GM10248 (cell line): Measurements from ENCODE around the gene BTBD2.
A peak's percentile ranks its signal among the peaks of the same experiment; 100 is the strongest.

Experiments
- CTCF ChIA-PET: fragments of 300-600 bp; sonication (Branson Sonifier 250); formaldehyde crosslinking; extraction: SDS; loops from one replicate; lab custom pipeline; 2021; ENCODE audit warnings: antibody characterized with exemption; lab: Yijun Ruan, JAX
- POLR2A ChIA-PET: fragments of 350-650 bp; sonication (Branson Sonifier 250); formaldehyde crosslinking; extraction: SDS; loops from one replicate; lab custom pipeline; 2020; ENCODE audit warnings: antibody characterized with exemption; lab: Yijun Ruan, JAX
- DNase-seq: peaks from one replicate; pipeline ENCODE4 v3.0.0; 2012; ENCODE audit errors: extremely low spot score
- TF ChIP-seq, protein P1 (sequence below): IDR thresholded peaks from 2 replicates; pipeline ENCODE4 v1.5.1; 2012; ENCODE audit warnings: mild to moderate bottlenecking, low read depth; ENCODE audit errors: extremely low read depth, missing control alignments, control extremely low read depth

The BTBD2 gene

DNA sequence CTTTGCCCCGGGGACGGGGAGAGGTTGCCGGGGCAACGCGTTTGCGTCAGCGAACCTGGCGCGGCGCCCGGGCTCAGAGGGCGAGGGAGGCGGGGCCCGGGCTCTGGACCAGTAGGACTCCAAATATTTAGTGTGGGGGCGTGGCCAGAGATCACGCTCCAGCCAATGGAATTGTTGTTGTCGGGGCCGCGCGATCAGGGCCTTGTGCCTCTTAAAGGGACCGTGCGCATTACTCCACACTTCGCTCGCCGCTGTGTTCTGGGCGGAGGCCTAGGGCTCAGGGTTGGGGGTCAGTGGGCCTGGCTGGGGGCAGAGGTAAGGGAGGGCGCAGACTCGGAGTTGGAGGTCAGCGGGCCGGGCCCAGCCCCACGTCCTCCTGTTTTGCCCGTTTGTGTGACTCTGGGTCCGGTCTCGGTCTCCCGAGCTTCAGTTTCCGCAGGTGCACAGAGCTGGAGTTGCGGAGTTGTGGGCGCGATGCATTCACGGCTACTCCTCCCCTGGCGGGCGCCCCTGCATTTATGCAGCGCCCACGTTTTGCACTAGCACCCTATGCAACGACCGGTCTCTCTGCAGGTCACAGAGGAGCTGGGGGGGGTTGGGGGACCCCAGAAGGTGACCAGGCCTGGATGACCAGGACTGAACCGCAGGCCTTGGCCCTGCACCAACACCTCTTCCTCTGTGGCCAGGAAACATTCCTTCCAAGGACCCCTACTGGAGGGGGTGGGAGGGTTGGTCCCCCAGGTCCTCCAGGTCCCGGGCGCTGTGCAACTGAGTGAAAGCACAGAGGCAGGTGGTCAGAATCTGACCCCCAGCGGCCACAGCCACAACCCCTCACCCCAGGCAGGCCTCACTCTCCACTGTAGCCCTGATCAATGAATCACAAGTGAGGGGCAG lies 46.2 kb upstream of the BTBD2 start:
- peak; percentile 99 for DNase-seq
- ChIA-PET POLR2A (interaction anchor here (0.5 to 3.5 kb wide), 4 partner anchors 10 to 126 kb away, joined by 3 to 13 read pairs (median 3); no protein-coding TSS in a partner anchor), CTCF (interaction anchor here (1.2 to 2.6 kb wide), 4 partner anchors 10 to 43 kb away, joined by 3 to 11 read pairs (median 4); no protein-coding TSS in a partner anchor)
- TF ChIP-seq, protein P1, sequence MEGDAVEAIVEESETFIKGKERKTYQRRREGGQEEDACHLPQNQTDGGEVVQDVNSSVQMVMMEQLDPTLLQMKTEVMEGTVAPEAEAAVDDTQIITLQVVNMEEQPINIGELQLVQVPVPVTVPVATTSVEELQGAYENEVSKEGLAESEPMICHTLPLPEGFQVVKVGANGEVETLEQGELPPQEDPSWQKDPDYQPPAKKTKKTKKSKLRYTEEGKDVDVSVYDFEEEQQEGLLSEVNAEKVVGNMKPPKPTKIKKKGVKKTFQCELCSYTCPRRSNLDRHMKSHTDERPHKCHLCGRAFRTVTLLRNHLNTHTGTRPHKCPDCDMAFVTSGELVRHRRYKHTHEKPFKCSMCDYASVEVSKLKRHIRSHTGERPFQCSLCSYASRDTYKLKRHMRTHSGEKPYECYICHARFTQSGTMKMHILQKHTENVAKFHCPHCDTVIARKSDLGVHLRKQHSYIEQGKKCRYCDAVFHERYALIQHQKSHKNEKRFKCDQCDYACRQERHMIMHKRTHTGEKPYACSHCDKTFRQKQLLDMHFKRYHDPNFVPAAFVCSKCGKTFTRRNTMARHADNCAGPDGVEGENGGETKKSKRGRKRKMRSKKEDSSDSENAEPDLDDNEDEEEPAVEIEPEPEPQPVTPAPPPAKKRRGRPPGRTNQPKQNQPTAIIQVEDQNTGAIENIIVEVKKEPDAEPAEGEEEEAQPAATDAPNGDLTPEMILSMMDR = peak; percentile 9

- CTCF ChIA-PET = interaction anchor here (1.2 to 1.9 kb wide), 3 partner anchors 18 to 42 kb away, joined by 3 to 4 read pairs (median 4); no protein-coding TSS in a partner anchor
- TF ChIP-seq, protein P1 = no peak
- POLR2A ChIA-PET = interaction anchor here (0.6 to 3.5 kb wide), 5 partner anchors 9 to 22 kb away, joined by 3 to 13 read pairs (median 3); partner anchors contain the start of gene MKNK2
- DNase-seq = no peak
Observed at GRCh38 chr19:2060884-2061494, 45.5 kb upstream of the BTBD2 start.

DNA sequence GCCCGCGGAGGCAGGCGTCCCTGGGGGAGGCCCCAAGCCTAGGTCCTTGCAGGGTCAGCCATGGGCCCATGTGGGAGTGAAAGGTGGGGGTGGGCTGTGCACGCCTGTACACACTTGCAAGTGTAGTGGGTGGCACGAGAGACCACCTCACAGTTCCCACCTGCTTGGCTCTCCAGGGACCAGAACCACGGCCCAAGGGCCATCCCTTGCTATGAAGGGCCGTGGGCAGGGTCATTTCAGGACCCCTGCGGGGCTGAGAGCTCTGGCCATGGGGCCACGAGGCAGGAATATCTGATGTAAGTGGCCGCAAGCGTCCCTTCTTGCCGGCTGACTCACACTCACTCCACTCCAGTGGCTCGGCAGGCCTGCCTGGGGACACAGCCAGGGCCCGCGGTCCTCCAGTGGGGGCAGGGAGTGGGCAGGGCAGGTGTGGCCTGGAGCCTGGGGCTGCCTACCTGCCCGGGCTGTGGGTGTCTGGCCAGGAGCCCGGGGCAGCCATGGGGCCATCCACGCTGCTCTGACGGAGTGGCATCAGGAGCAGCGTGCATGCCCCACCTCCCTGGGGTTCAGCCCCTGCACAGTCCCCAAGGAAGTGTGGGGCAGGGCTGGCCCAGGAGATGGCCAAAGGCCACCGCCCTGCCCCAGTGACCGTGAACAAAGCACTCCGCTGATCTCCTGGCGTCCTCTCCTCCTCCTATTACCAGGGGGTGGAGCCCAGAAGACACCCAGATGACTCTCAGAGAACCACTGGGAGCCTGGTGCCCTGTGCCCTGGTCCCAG lies 44.1 kb upstream of the BTBD2 start:
- POLR2A ChIA-PET = interaction anchor here (0.6 to 3.5 kb wide), 4 partner anchors 8 to 87 kb away, joined by 3 to 13 read pairs (median 6); partner anchors contain the start of gene MKNK2
- TF ChIP-seq, protein P1 = no peak
- DNase-seq = no peak
- CTCF ChIA-PET = interaction anchor here (1.4 kb wide), 1 partner anchor 28 kb away, joined by 4 read pairs; no protein-coding TSS in a partner anchor

DNA sequence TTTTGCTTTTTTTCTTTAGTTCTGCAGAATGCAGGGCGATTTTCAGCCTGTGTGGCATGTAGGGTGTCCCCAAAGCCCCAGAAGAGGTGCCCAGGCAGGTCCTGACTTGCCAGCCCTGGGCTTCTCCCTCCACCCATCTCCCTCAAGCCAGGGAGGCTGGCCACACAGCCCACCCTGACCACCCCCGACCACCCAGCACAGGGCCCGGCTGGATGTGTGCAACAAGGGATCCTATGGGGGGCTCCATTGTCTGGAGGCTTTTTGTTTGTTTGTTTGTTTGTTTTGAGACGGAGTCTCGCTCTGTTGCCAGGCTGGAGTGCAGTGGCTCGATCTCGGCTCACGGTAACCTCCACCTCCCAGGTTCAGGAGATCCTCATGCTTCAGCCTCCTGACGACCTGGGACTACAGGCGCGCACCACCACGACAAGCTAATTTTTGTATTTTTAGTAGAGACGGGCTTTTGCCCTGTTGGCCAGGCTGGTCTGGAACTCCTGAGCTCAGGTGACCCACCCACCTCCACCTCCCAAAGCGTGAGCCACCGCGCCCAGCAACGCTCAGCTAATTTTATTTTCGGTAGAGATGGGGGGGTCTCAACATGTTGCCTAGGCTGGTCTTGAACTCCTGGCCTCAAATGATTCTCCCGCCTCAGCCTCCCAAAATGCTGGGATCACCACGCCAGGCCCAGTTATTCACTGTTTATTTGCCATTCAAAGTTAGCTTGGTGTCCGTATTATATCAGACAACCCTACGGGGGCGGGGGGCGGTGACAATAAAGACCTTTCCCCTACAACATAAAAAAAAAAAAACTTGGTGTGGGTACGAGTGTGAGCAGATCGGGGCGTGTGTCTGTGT lies 43.3 kb upstream of the BTBD2 start:
- ChIA-PET CTCF (interaction anchor here (1.4 kb wide), 1 partner anchor 29 kb away, joined by 4 read pairs; no protein-coding TSS in a partner anchor), POLR2A (interaction anchor here (0.6 to 1.1 kb wide), 2 partner anchors 37 to 88 kb away, joined by 3 to 9 read pairs; no protein-coding TSS in a partner anchor)
- TF ChIP-seq, protein P1 = no peak
- no peak for DNase-seq

- ChIA-PET POLR2A (interaction anchor here (1.1 kb wide), 1 partner anchor 38 kb away, joined by 3 read pairs; no protein-coding TSS in a partner anchor), CTCF (interaction anchor here (1.4 kb wide), 1 partner anchor 30 kb away, joined by 4 read pairs; no protein-coding TSS in a partner anchor)
- DNase-seq = no peak
- TF ChIP-seq, protein P1 = no peak
Observed at GRCh38 chr19:2057484-2058469, 42.3 kb upstream of the BTBD2 start.
